ENCODE measurements around the gene GABRB1. TPM values are rescaled to one million over a fixed set of nuclear protein-coding genes. Genes with fewer than 3 reads are reported as not detected.

Gene GABRB1
- total and polyA plus RNA-seq, 2 of the 8 experiments (the other 6 are each of a cell fraction or from before 2014, with no cell fraction given): 0.22 to 0.38 TPM

GRCh38 chr4:47418147-47418546, 386.8 kb downstream of the GABRB1 start:
- no peak overlapping the region for H2AFZ ChIP-seq (ENCODE audit: low read length)
- H3K4me1 ChIP-seq (replicated peaks in 1 of 4; ENCODE audit: control insufficient read depth in 3 of 4, insufficient read depth in 4 of 4, low read length in 3 of 4): peaks cover 0 to 4% (median 0%) of the 10 kb centered on the region in 4 experiments; a peak in 2 of 7 replicates
- no peak overlapping the region for H3K27ac ChIP-seq (ENCODE audit: low read depth, low read length)
- no peak overlapping the region for H2AK5ac ChIP-seq (ENCODE audit: low read depth, low read length)
- H3K27me3 ChIP-seq (replicated peaks in 1 of 4; ENCODE audit: control insufficient read depth in 3 of 4, extremely low read depth in 1 of 4, insufficient read depth in 3 of 4, low read length in 3 of 4): no peaks in the 10 kb centered on the region
- no peaks in the 10 kb centered on the region for H3K36me3 ChIP-seq (ENCODE audit: control insufficient read depth in 2 of 4, insufficient read depth in 4 of 4, low read length in 3 of 4)
- H2BK15ac ChIP-seq (ENCODE audit: low read length): no peak overlapping the region
- no peak overlapping the region for H2BK12ac ChIP-seq (ENCODE audit: low read depth, low read length)
- no peak overlapping the region for H2BK5ac ChIP-seq (ENCODE audit: low read depth, low read length)
- H3K23ac ChIP-seq (ENCODE audit: insufficient read length): no peak overlapping the region
- H4K91ac ChIP-seq (replicated peaks; ENCODE audit: insufficient read length, low read length): no peak overlapping the region
- H3K4ac ChIP-seq (replicated peaks; ENCODE audit: insufficient read length, low read depth, low read length): no peak overlapping the region
- DNase-seq (ENCODE audit: low read depth in 1 of 2, low spot score in 2 of 2): no peak
- no peak for FAIRE-seq
- no peak overlapping the region for H3K4me3 ChIP-seq (ENCODE audit: extremely low read depth in 1 of 4, insufficient read depth in 2 of 4, low read depth in 3 of 4, low read length in 4 of 4)
- H4K5ac ChIP-seq (ENCODE audit: insufficient read length, low read depth, low read length): no peak overlapping the region
- H2BK20ac ChIP-seq (ENCODE audit: low read length): no peak overlapping the region
- H3K18ac ChIP-seq (ENCODE audit: extremely low read depth, low read length): no peak overlapping the region
- no peak overlapping the region for H2BK120ac ChIP-seq (replicated peaks; ENCODE audit: low read depth, low read length)
- no peak overlapping the region for H3K56ac ChIP-seq (replicated peaks; ENCODE audit: insufficient read length, low read depth, low read length)
- POLR2A ChIA-PET (ENCODE audit: partially characterized antibody): no interaction called here
- no peaks in the 10 kb centered on the region for H3K79me1 ChIP-seq (ENCODE audit: low read depth, low read length)
- H3K14ac ChIP-seq (ENCODE audit: insufficient read length): no peak overlapping the region
- H3K23me2 ChIP-seq (ENCODE audit: low read depth, low read length): no peaks in the 10 kb centered on the region
- H3K9ac ChIP-seq (replicated peaks in 1 of 4; ENCODE audit: extremely low read depth in 1 of 4, low read depth in 3 of 4, low read length in 3 of 4): no peak overlapping the region
- H3K4me2 ChIP-seq (ENCODE audit: insufficient read depth in 1 of 2, low read depth in 2 of 2, low read length in 2 of 2): no peak overlapping the region
- H3K9me3 ChIP-seq (ENCODE audit: insufficient read depth in 2 of 2, low read depth in 1 of 2, low read length in 1 of 2): no peaks in the 10 kb centered on the region
- 45% methylated on average over 2 of the region's 2 CpGs; no CpG with 5 or more reads in 1 of the 2 experiments for WGBS, 2 experiments (ENCODE audit: extremely low coverage in 1 of 2, insufficient coverage in 1 of 2, insufficient read length in 1 of 2, insufficient replicate concordance in 2 of 2, low coverage in 1 of 2, low lambda C conversion rate in 2 of 2, missing lambda C conversion rate in 1 of 2)
- H4K8ac ChIP-seq (ENCODE audit: extremely low read depth, insufficient read depth, low read length): no peak overlapping the region
- CTCF ChIA-PET (ENCODE audit: partially characterized antibody): no interaction called here
- H3K79me2 ChIP-seq (ENCODE audit: control insufficient read depth in 1 of 2, insufficient read depth in 2 of 2, low read length in 2 of 2): no peaks in the 10 kb centered on the region
- no peaks in the 10 kb centered on the region for H4K20me1 ChIP-seq (replicated peaks in 1 of 2; ENCODE audit: control insufficient read depth in 1 of 2, insufficient read depth in 2 of 2, low read length in 2 of 2)
- TF ChIP-seq CHD7 (IDR thresholded peaks at IDR 0.05; ENCODE audit: insufficient replicate concordance, low read length): no peak

Measured in H1 (cell line).